Hematopoietic multipotent progenitor cell treated with erythropoietin and hydrocortisone succinate and interleukin-3 and kit ligand, for 8 days (in vitro differentiated cells): ENCODE results near the gene RNPS1.

Experiments used
- DNase-seq: peaks from one replicate; pipeline ENCODE4 v3.0.0-alpha.2; 2015

Gene RNPS1

DNA sequence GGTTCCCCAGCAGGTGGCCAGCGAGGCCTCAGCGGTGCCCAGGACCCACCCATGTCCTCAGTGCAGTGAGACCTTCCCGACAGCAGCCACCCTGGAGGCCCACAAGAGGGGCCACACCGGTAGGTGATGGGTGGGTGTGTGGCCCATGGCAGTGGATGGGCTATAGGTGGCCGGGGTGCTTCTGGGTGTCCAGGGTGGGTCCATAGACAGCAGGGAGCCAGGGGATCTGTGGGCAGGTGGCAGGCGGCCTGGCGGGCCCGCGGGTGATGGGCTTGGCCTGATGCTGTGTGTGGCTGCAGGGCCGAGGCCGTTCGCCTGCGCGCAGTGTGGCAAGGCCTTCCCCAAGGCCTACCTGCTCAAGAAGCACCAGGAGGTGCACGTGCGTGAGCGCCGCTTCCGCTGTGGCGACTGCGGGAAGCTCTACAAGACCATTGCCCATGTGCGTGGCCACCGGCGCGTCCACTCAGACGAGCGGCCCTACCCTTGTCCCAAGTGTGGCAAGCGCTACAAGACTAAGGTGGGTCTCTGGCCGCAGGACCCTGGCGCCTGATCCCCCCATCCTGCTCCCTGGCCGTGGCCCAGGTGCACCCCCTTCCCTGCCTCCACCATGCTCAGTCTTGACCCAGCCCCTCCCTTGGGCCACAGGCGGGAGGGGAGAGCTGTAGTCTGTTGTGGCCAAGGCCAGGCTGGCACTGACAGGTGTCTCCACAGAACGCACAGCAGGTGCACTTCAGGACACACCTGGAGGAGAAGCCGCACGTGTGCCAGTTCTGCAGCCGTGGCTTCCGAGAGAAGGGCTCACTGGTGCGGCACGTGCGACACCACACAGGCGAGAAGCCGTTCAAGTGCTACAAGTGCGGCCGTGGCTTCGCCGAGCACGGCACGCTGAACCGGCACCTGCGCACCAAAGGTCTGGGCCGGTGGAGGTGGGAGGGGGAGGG, 33.8 kb downstream of the RNPS1 start:
- no peak for DNase-seq

DNA sequence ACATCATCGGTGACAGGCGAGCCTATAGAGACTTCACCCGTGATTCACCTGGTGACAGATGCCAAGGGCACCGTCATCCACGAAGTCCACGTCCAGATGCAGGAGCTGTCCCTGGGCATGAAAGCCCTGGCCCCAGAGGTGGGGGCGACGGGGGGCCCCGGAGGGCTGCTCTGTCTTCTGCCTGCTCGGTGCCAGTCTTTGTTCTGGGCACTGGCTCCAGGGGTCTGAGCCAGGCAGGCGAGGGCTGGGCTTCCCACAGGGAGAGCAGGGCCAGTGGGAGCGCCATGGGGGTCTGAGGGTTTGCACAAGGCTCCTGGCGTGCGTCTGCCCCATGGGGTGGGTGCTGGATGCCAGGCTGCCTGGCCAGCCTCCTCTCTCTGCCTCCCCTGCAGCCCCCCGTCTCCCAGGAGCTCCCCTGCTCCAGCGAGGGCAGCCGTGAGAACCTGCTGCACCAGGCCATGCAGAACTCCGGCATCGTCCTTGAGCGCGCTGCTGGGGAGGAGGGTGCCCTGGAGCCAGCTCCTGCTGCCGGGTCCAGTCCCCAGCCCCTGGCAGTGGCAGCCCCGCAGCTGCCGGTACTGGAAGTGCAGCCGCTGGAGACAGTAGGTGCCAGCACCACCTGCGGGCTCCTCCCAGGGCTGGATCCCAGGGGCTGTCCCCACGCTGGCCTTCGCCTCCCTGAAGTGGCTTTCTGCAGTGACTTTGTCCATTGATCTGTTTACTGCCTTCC, 34.7 kb downstream of the RNPS1 start:
- DNase-seq, result no peak

DNA sequence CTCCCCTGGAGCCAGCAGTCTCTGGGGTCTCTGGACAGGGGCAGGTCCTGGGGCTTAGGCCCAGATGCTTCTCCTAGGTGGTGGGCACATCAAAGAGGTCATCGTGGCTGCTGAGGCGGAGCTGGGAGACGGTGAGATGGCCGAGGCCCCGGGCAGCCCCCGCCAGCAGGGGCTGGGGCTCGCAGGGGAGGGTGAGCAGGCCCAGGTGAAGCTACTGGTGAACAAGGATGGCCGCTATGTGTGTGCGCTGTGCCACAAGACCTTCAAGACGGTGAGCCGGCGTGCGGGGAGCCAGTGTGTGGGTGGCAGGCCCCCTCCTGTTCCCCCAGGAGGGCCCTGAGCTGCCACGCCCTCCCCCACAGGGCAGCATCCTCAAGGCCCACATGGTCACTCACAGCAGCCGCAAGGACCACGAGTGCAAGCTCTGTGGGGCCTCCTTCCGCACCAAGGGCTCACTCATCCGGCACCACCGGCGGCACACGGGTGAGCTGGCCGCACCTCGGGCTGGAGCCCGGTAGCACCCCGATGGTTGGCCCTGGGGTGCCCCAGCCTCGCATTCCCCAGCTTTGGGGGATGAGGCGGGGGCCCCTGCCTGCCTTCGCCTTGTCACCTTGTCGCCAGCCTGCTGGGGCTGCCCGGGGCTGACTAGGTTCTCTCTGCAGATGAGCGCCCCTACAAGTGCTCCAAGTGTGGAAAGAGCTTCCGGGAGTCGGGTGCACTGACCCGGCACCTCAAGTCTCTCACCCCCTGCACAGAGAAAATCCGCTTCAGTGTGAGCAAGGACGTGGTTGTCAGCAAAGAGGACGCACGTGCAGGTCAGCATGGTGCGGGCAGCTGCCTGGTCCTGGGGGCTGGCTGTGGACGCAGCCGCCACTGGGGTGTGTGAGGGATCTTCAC, 35.6 kb downstream of the RNPS1 start:
- DNase-seq, result no peak

DNA sequence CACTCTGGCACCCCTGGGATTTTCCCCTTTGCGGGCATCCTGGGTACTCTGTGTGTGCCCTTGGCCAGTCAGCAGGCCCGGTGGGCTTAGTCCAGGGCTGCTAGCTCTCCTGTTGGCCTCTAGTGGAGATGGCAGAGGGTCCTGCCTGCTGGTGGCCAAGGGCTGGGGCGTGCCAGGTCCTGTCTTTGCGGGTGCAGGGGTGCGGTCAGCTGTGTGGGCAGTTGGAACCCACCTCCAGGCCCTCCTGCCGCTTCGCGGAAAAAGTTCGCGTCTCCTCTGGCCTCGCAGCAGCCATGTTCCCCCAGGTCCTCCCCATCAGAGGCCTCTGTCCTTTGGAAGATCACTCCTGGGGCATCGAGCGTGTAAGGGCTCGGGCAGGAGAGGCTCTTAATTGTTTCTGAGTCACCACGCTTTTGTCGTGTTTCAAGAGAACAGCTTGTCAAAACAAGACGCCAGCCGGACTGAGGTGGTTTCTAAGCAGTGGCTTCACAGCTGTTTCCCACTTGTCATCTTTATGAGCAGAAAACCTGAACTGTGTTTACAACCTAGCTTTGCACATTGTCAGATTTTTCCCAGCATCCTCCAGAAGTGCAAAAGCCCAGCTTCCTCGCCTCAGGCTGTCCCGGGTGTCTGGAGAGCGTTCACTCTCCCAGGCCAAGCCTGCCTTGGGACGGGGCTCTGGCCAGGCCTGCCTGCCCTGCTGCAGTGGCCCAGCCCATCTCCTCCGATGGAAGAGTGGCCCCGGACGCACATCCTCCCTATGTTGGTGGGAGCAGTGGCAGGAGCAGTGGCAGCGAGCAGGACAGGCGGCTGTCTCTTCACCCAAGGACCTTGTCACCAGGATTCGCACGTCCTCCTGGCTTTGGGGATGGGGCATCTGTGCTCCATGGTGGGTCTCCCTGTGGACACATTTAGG, 36.7 kb downstream of the RNPS1 start:
- no peak for DNase-seq

GRCh38 chr16:2230376-2230775, 37.5 kb downstream of the RNPS1 start:
- DNase-seq, result no peak

DNA sequence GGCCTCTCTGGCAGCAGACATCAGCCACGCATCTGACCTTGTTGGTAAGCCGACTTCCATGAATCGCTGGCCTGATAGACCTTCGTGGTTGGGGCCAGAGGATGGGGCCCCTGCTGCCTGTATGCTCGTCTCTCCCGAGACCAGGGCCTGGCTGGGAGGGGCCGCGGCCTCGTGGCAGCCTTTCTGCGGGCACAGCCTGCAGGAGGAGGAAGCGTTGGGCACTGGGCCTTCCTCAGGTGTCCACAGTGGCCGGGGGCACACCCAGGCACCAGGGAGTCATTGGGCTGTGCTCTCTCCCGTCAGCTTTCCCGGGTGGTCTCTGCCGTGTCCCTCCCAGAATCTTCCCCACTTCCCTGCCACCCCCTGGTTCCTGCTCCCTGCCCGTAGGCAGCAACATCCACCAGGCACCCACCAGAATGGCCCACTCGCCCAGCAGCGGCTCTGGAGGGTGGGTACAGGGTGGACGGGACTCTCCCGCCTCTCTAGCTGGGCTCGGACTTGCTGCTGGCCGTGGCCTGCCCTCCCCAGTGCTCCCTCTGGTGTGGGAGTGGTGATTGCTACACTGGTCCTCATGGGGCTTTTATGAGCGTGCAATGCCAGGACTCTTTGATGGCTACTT, 38.2 kb downstream of the RNPS1 start:
- DNase-seq, result no peak

GRCh38 chr16:2229091-2229490, 38.8 kb downstream of the RNPS1 start:
- no peak for DNase-seq

- no peak for DNase-seq
Observed at GRCh38 chr16:2228161-2228824, 39.6 kb downstream of the RNPS1 start.

DNA sequence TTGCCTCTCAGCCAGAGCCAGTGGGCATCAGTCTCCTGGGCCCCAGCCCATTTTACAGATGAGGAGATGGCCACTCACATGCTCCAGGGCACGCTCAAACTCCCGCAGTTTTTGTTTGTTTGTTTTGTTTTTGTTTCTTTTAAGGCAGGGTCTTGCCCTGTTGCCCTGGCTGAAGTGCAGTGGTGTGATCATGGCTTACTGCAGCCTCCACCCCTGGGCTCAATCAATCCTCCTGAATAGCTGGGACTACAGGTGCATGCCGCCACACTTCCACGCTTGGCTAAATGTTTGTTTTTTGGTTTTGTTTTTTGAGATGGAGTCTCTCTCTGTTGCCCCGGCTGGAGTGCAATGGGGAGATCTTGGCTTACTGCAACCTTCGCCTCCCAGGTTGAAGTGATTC, 41.0 kb downstream of the RNPS1 start:
- DNase-seq, result no peak

DNA sequence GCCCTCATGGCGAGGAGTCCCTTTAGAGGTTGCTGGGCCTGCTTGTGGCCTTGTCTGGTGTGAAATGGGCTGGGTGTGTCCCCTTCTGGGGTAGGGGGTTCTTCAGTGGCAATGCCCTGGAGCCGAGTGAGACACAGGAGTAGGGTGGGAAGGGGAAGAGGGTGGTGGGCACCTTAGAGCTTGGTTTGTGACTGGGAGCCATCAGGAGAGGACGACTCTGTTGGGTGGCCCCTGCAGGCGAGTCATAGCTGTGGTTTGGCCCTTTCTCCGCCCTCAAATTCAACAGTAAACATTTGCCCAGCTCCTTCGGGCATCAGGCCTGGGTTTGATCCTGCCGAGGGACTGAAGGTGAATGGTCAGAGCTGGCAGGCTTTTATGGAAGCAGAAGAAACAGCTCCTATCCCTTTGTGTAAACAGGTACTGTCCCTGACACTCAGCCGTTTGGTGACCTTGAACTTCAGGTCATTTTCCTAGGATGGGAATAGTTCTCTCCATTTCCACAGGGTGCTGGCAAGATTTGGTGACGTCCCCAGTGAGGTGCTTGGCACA, 41.6 kb downstream of the RNPS1 start:
- no peak for DNase-seq

DNA sequence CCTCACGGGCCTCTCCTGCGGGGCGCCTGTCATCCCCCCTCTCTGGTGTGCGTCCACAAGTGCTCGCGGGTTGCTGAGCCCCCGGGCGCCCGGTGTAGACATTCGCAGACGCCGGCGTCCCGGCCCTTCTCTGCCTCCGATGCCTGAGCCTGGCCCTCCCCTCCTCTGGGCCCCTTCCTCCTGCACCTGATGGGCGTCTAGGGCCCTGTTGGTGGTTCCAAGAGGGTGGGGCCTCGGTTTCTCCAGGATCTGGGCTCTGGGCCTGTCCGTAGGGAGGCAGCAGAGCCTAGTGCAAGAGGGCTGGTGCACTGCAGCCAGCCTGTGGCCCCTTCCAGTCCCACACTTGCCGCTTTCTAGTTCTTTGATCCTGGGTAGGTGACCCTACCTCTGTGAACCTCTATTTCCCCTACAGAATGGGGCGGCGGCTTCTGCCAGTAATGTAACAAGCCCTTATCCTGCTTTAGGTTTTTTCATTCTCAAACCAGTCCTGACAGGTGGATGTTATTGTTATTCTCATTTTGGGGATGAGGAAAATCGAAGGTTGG, 43.9 kb downstream of the RNPS1 start:
- peak; percentile 66 for DNase-seq

DNA sequence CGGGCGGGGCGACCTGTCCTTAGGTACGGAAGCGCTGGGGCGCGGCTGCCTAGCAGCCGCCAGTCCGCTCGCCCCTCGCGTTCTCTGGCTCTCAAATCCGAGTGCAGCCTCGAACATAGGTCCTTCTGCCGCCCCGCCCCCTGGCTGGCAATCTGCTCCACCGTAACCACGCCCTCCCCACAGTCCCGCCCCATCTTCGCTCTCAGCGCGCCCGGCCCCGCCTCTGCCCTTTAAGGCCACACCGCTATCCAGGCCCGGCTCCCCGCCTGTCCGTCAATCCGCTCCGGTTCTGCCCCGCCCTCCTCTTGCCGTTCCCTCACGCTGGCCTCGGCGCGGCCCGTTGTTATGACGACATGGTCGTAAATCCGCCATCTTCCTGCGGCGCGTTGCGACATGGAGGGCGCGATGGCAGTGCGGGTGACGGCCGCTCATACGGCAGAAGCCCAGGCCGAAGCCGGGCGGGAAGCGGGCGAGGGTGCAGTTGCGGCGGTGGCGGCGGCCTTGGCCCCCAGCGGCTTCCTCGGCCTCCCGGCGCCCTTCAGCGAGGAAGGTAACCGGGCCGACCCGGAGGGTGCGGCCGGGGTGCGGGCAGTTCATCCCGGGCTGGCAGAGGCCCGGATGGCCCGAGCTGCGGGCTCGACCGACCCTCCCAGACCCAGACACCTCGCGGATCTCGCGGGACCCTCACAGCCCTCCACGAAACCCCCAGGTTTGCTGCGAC, 44.5 kb downstream of the RNPS1 start, which contains the start of gene E4F1:
TSS of gene E4F1 (plus strand) at position 371 of the 721 bp plus-strand sequence. CDS start at position 394, 23 bp downstream.
- DNase-seq, result peak; percentile 99

DNA sequence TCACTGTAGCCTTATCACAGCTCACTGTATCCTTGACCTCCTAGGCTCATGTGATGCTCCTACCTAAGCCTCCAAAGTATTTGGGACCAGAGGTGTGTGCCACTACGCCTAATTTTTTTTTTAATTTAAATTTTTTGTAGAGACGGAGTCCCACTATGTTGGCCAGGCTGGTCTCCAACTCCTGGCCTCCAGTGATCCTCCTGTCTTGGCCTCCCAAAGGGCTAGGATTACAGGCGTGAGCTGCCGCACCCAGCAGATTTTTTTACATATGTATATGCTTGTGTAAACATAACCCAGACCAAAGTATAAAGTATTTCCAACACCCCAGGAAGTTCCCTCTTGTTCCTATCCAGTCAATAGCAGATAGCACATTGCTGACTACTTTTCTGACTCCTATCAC, 51.6 kb downstream of the RNPS1 start:
- no peak for DNase-seq

GRCh38 chr16:2214719-2214968, 53.3 kb downstream of the RNPS1 start, which contains the start of gene PGP:
TSS of gene PGP (minus strand) at chr16:2214840. CDS start at chr16:2214777, 63 bp downstream.
- no peak for DNase-seq

GRCh38 chr16:2213817-2214718, 53.9 kb downstream of the RNPS1 start:
- no peak for DNase-seq

DNA sequence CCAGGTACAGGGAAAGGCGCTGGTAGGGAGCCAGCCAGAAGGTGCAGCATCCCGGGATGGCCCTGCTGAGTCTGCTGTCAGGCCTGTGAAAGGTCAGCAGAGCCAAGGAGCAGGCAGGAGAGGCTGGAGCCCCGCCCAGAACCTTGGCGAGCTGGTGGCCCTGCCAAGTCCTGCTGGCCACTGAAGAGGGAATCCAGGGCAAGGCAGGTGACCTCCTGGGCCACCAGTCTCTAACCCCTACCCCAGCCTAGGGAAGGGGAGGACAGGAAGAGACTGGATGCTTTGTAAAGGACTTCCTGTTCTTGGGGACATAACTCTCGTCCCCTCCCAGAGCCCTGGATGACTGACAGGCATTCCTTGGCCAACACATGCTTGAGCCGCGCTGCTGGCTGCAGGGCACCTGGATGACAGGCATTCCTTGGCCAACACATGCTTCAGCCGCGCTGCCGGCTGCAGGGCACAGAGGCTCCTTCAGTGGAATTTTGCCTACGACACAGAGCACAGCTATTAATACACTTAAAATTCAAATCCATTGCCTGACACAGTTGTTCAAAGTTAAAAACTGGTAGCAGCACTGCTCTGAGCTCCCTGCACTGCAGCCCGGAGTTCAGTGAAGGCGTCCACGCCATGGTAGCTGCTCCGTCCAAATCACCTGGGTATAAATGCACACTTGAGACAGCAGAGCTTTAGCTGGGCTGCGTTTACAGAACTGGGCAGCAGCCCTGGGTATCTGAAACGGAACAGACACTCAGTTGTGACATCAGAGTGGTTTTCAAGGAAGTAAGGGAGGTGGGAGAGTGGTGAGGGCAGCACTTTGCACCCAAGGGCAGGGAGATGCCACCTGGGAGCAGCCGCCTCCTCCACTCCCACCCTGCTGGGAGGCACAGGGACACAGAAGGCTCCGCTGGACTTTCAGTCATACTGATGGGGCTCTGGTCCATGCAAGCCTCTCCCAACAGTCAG, 55.3 kb downstream of the RNPS1 start:
- no peak for DNase-seq

DNA sequence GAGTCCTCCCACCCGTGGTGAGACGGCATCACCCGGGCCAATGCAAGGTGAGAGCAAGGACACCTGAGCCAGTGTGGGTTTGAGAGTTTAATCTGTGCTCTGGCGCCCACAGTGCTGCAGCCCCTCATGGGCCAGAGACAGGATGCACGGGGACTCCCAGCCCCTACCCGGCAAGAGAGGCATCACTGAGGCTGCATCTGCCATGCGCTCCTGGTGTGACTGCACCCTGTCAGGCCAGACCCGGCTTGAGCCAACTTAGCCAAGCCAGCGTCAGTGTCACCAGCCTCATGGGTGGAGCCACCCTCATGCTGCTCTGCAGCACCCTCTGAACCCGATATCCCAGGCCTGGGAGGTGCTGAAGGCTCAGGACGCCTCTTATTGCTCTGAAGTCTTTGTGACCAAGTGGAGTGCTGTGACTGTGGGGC, 56.0 kb downstream of the RNPS1 start:
- no peak for DNase-seq
